Keratinocyte (primary cell): Measurements from ENCODE around the gene CACNA1C.

Experiments
- EZH2 ChIP-seq: IDR thresholded peaks from one replicate; pipeline ENCODE4 v1.6.1; 2012; ENCODE audit warnings: inconsistent platforms, mild to moderate bottlenecking, low read length, moderate library complexity
- TF ChIP-seq, protein P1 (sequence below), 3 experiments: IDR thresholded peaks in 1 of 3; conservative IDR thresholded peaks in 1 of 3; optimal IDR thresholded peaks in 1 of 3; 2 replicates in 2 of 3; 3 replicates in 1 of 3; pipeline versions ENCODE3 to v1.5.1; 2011; ENCODE audit warnings: low read length in 3 of 3, mild to moderate bottlenecking in 3 of 3, moderate library complexity in 2 of 3, control low read depth in 1 of 3, inconsistent platforms in 1 of 3; ENCODE audit not compliant: insufficient read depth in 2 of 3; ENCODE audit errors: extremely low read depth in 1 of 3

- TF ChIP-seq, protein P1, sequence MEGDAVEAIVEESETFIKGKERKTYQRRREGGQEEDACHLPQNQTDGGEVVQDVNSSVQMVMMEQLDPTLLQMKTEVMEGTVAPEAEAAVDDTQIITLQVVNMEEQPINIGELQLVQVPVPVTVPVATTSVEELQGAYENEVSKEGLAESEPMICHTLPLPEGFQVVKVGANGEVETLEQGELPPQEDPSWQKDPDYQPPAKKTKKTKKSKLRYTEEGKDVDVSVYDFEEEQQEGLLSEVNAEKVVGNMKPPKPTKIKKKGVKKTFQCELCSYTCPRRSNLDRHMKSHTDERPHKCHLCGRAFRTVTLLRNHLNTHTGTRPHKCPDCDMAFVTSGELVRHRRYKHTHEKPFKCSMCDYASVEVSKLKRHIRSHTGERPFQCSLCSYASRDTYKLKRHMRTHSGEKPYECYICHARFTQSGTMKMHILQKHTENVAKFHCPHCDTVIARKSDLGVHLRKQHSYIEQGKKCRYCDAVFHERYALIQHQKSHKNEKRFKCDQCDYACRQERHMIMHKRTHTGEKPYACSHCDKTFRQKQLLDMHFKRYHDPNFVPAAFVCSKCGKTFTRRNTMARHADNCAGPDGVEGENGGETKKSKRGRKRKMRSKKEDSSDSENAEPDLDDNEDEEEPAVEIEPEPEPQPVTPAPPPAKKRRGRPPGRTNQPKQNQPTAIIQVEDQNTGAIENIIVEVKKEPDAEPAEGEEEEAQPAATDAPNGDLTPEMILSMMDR (optimal IDR thresholded peaks at IDR 0.05 in 1 of 3, IDR thresholded peaks at IDR 0.05 in 1 of 3, conservative IDR thresholded peaks at IDR 0.05 in 1 of 3; ENCODE audit: extremely low read depth in 1 of 3, insufficient read depth in 2 of 3, low read length in 3 of 3), result no peak
- TF ChIP-seq EZH2, result no peak
Measured at GRCh38 chr12:2523317-2523716, 470.5 kb downstream of the CACNA1C start.
